HL-60 (cell line): ENCODE data around the gene BDNF.

Experiments
- CTCF ChIP-seq: IDR thresholded peaks from one replicate; pipeline ENCODE4 v1.5.1; 2011; ENCODE audit warnings: low read length, control low read depth, inconsistent platforms; ENCODE audit not compliant: insufficient read depth
- GABPA ChIP-seq: IDR thresholded peaks from 2 replicates; pipeline ENCODE4 v1.6.1; 2012; ENCODE audit warnings: low read depth
- POLR2AphosphoS5 ChIP-seq: IDR thresholded peaks from 2 replicates; pipeline ENCODE4 v1.6.1; 2012; ENCODE audit warnings: low read depth
- REST ChIP-seq: IDR thresholded peaks from 2 replicates; pipeline ENCODE4 v1.6.1; 2012; ENCODE audit warnings: low read depth; ENCODE audit not compliant: insufficient replicate concordance

GRCh38 chr11:27611947-27612455, 88.3 kb downstream of the BDNF start:
- no peak for TF ChIP-seq CTCF
- no peak for TF ChIP-seq REST
- TF ChIP-seq POLR2AphosphoS5 = no peak
- TF ChIP-seq GABPA = no peak
